Measurements from ENCODE around the gene DLGAP4.

- no peak for TF ChIP-seq RAD51 (IDR thresholded peaks at IDR 0.05; ENCODE audit: borderline replicate concordance, low read depth)
- TF ChIP-seq CTCF (IDR thresholded peaks at IDR 0.05 in 2 of 3, conservative IDR thresholded peaks at IDR 0.05 in 1 of 3; ENCODE audit: insufficient read depth in 2 of 3, low read depth in 1 of 3, low read length in 3 of 3), result no peak
- no peak for TF ChIP-seq BCLAF1 (IDR thresholded peaks at IDR 0.05; ENCODE audit: borderline replicate concordance in 1 of 2, control insufficient read depth in 1 of 2, low read depth in 2 of 2, low read length in 1 of 2)
- no peak for TF ChIP-seq NBN (IDR thresholded peaks at IDR 0.05; ENCODE audit: low read depth)
Measured at GRCh38 chr20:36337886-36338285, 31.7 kb downstream of the DLGAP4 start.

Data from K562 (cell line).